Colonic mucosa (tissue), 4 donors: Measurements from ENCODE around the gene FAM181A. TPM values are rescaled to one million over a fixed set of nuclear protein-coding genes. Genes with fewer than 3 reads are reported as not detected.

Source experiments
- DNase-seq: peaks from one replicate; pipeline ENCODE4 v3.0.0-alpha.2; 2020
- H3K27ac ChIP-seq: fragments of 200-600 bp; one replicate; pipeline ENCODE4 v1.8.0; 2021
- H3K27me3 ChIP-seq: fragments of 200-600 bp; one replicate; pipeline ENCODE4 v1.8.0; 2021
- H3K36me3 ChIP-seq: fragments of 200-600 bp; one replicate; pipeline ENCODE4 v1.8.0; 2021
- H3K4me1 ChIP-seq: fragments of 200-600 bp; one replicate; pipeline ENCODE4 v1.8.0; 2021; ENCODE audit warnings: mild to moderate bottlenecking
- H3K4me3 ChIP-seq: fragments of 200-600 bp; one replicate; pipeline ENCODE4 v1.8.0; 2021
- H3K9ac ChIP-seq, 2 donors: one replicate each; pipeline ENCODE4 v1.7.0; 2013; ENCODE audit warnings: control low read depth in 2 of 2, low read depth in 2 of 2, low read length in 2 of 2
- H3K9me3 ChIP-seq: fragments of 200-600 bp; one replicate; pipeline ENCODE4 v1.8.0; 2021
- CTCF ChIP-seq: fragments of 200-600 bp; IDR thresholded peaks from one replicate; pipeline ENCODE4 v1.8.0; 2022; ENCODE audit warnings: antibody characterized with exemption, mild to moderate bottlenecking
- intact Hi-C: fragments of 100-400 bp; cut with DNase I; formaldehyde crosslinking; loops from one replicate; pipeline ENCODE4 v1.14.1; 2022
- total RNA-seq, 2 donors: library from RNA; stranded (reverse); fragmentation: NEBNext Ultra II Directional in 1 of 2; extraction: Animal tissue kit (Norgen Biotek cat#: 25700) in 1 of 2; gene quantifications; one replicate each; pipeline ENCODE4 v1.2.1, GENCODE V29; 2021
- donor health status: healthy.
- donor health status: DM: no; HTN: no; CAD: no.
- donor health status: DM: no; HTN: no; CAD: no.

The FAM181A gene
- total RNA-seq, 2 donors from 2014 or later, result not detected

- H3K27me3 ChIP-seq, result no peaks in the 10 kb centered on the region
- no peak overlapping the region for H3K4me3 ChIP-seq
- no peaks in the 10 kb centered on the region for H3K9me3 ChIP-seq
- H3K27ac ChIP-seq, result no peak overlapping the region
- no peak overlapping the region for H3K9ac ChIP-seq
- no peaks in the 10 kb centered on the region for H3K4me1 ChIP-seq
- no peak for DNase-seq
- no peaks in the 10 kb centered on the region for H3K36me3 ChIP-seq
- intact Hi-C loops, result no loop called here
- no peak for TF ChIP-seq CTCF
These were observed 28.4 kb upstream of the FAM181A start for GRCh38 chr14:93898731-93899130.

- DNase-seq, result no peak
- Histone ChIP-seq H3K4me3 (no peak overlapping the region), H3K9ac (no peak overlapping the region), H3K4me1 (no peaks in the 10 kb centered on the region), H3K27me3 (no peaks in the 10 kb centered on the region), H3K36me3 (no peaks in the 10 kb centered on the region), H3K27ac (no peak overlapping the region), H3K9me3 (no peaks in the 10 kb centered on the region)
- no peak for TF ChIP-seq CTCF
- intact Hi-C loops, result no loop called here
These were observed 25.3 kb upstream of the FAM181A start for GRCh38 chr14:93901813-93902212.

- Histone ChIP-seq H3K9ac (no peak overlapping the region), H3K27me3 (no peaks in the 10 kb centered on the region), H3K36me3 (no peaks in the 10 kb centered on the region), H3K27ac (no peak overlapping the region), H3K4me3 (no peak overlapping the region), H3K4me1 (no peaks in the 10 kb centered on the region), H3K9me3 (no peaks in the 10 kb centered on the region)
- TF ChIP-seq CTCF, result no peak
- intact Hi-C loops, result no loop called here
- DNase-seq, result no peak
These were observed 24.4 kb upstream of the FAM181A start for GRCh38 chr14:93902619-93903307.

GRCh38 chr14:93903342-93904184, 23.6 kb upstream of the FAM181A start:
- Histone ChIP-seq H3K4me1 (no peaks in the 10 kb centered on the region), H3K4me3 (no peak overlapping the region), H3K9ac (no peak overlapping the region), H3K9me3 (no peaks in the 10 kb centered on the region), H3K27me3 (no peaks in the 10 kb centered on the region), H3K27ac (no peak overlapping the region), H3K36me3 (no peaks in the 10 kb centered on the region)
- DNase-seq, result no peak
- no peak for TF ChIP-seq CTCF
- intact Hi-C loops, result no loop called here

- no peaks in the 10 kb centered on the region for H3K27me3 ChIP-seq
- intact Hi-C loops, result no loop called here
- H3K27ac ChIP-seq, result no peak overlapping the region
- no peaks in the 10 kb centered on the region for H3K4me1 ChIP-seq
- no peaks in the 10 kb centered on the region for H3K36me3 ChIP-seq
- H3K9ac ChIP-seq, result no peak overlapping the region
- no peaks in the 10 kb centered on the region for H3K9me3 ChIP-seq
- DNase-seq, result no peak
- TF ChIP-seq CTCF, result no peak
- no peak overlapping the region for H3K4me3 ChIP-seq
These were observed 21.5 kb upstream of the FAM181A start for GRCh38 chr14:93905623-93906022.
